Raji (cell line): ENCODE measurements around the gene MINDY3.

Experiments
- POLR2A ChIP-seq: IDR thresholded peaks from 2 replicates; pipeline ENCODE4 v1.6.1; 2011; ENCODE audit warnings: low read depth, low read length, control low read depth; ENCODE audit not compliant: insufficient read depth

The MINDY3 gene

GRCh38 chr10:15780353-15781135 lies 79.8 kb downstream of the MINDY3 start:
- no peak for TF ChIP-seq POLR2A

GRCh38 chr10:15775513-15775912 lies 84.8 kb downstream of the MINDY3 start:
- TF ChIP-seq POLR2A, result no peak

DNA sequence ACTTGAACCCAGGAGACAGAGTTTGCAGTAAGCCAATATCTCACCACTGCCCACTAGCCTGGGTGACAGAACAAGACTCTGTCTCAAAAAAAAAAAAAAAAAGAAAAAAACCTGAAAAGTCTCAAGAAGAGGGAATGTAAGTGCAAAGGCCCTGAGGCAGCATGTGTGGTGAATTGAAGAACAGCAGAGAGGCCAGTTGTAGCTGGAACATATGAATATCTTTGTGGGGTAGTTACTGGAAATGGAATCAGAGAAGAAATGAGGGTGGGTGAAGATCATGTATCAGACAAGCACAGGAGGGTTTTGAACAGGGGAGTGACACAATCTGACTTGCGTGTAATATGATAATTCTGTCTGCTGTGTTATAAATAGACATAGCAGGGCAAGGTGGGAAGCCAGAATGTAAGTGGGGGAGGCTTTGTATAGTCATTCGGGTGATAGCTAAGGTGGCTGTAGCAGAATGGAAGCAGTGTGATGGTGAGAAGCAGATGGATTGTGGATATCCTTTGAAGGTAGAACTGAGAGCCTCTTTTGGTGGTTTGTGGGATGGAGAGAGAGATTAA lies 95.3 kb downstream of the MINDY3 start:
- no peak for TF ChIP-seq POLR2A

DNA sequence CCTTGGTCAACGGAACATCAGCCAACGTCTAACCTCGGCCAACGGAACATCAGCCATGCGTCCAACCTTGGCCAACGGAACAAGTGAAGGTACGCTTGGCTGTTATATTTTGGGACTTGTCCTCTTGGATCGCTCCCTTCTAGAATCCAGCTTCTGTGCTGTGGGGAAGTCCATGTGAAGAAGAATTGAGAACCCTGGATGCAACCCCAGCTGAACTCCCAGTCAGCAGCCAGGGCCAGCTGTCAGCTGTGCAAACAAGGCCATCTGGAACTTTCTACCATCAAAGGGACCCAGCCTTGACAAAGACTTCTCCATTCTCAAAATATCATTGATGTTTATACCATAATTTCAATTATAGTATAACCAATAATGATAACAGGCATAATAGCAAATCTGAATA lies 97.3 kb downstream of the MINDY3 start:
- TF ChIP-seq POLR2A, result no peak

- no peak for TF ChIP-seq POLR2A
These were observed 99.6 kb downstream of the MINDY3 start for GRCh38 chr10:15760681-15761080.

DNA sequence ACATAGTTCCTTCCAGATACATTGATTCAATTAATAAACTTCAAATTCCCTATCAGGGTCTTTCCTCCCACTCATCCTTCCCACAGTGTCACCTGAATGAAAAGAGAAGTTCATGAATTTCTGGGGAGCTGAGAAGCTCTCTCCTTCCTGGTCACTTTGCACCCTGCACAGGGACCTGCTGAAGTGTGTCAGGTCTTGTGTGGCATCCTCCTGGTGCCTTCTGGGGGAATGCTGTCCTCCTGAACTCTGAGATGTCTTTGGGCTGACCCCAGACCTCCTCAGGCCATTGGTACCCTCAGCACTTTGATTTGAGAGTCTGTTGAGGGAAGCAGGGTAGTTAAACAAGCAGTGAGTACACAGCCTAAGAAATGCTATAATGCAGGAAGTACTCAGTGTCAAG lies 101.0 kb downstream of the MINDY3 start:
- no peak for TF ChIP-seq POLR2A

- no peak for TF ChIP-seq POLR2A
These were observed 101.7 kb downstream of the MINDY3 start for GRCh38 chr10:15758618-15759017.

GRCh38 chr10:15754937-15755336 lies 105.4 kb downstream of the MINDY3 start:
- TF ChIP-seq POLR2A, result no peak

DNA sequence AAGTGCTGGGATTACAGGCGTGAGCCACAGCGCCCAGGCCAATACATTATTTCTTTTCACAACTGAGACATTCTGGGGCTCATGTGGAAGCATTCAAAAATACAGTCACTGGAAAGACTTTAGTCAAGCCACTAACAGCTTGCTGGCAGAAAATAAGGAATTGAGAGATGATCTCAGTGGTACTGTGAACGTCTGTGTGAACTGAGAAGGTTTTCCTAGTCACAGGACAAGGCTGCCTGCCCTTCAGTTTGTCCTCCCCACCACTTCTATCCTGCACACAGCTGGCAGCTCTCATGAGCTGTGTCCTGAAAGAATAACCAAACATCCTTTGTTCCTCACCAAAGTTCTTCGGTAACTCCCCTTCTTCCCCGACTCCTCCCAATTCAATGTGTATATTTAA lies 109.3 kb downstream of the MINDY3 start:
- no peak for TF ChIP-seq POLR2A

DNA sequence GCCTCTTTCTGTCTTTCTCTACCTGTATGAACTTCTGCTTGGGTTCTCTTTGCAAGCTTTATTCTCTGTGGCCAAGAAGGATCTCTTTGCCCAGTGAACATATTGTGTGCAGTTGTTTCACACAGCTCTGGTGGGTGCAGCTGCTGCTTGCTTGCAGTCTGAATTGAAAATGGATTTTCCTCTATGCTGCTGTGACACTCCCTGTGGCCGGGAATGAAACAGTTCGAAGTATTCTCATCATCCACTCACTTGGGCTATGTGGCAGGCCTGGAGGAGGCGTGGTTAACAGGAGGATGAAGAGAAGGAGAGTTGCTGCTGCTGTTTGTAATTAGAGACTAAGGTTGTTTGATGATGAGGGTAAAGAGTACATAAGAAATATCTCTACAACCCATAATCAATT lies 112.2 kb downstream of the MINDY3 start:
- TF ChIP-seq POLR2A, result no peak

GRCh38 chr10:15747632-15748031 lies 112.7 kb downstream of the MINDY3 start:
- no peak for TF ChIP-seq POLR2A

GRCh38 chr10:15745751-15746150 lies 114.6 kb downstream of the MINDY3 start:
- TF ChIP-seq POLR2A, result no peak

GRCh38 chr10:15744217-15744865 lies 116.0 kb downstream of the MINDY3 start:
- TF ChIP-seq POLR2A, result no peak

DNA sequence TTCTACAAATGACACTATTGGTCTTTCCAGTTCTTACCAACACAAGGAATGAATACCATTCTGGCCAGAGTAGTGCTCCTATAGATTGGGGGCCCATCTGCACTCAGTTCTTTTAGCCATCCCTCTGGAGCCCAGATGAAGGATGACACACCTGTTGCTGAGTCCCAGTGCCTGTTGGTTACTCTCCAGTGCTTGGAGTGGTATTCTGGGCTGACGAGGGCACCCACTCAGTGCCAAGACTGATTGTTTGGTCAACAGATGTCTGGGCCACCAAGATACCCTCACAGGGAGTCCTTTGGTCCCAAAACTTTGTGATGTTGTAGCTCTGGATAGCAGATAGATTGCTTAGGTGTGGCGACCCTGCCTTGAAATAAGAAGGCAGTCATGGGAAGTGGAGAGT lies 116.9 kb downstream of the MINDY3 start:
- TF ChIP-seq POLR2A, result no peak

DNA sequence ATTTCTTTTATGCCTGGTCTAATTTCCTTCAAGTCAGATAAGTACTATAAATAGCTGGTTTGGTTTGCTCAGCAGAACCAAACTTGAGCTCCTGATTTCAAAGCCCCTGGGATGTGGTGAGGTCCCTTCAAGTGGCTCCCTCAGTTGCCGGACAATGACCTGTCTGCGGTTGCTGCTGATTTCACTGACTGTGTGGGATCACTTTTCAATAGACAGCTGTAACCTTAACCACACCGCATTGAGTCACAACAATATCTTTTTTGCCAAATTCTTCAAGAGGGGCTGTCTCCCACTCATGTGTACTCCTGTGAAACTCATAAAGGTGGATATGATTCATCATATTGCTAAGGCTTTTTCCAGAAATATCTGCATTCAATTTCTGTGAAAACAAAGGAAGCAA lies 117.5 kb downstream of the MINDY3 start:
- no peak for TF ChIP-seq POLR2A

- TF ChIP-seq POLR2A, result no peak
These were observed 118.2 kb downstream of the MINDY3 start for GRCh38 chr10:15742102-15742501.
